K562 (cell line): ENCODE data around the gene C1QTNF9B. TPM values are rescaled to one million over a fixed set of nuclear protein-coding genes. Genes with fewer than 3 reads are reported as not detected.

ENCODE experiments used
- ATAC-seq: fragments of 200-7000 bp; cut with Tn5 transposase; 3 replicates; pipeline ENCODE4 v1.9.1; 2020; ENCODE audit warnings: moderate library complexity
- BruUV-seq: library from RNA; stranded (reverse); fragments of 400-500 nt; replicated peaks from 2 replicates; lab custom pipeline; 2021; lab: Mats Ljungman, UMichigan
- CTCF ChIA-PET: fragments of 300-600 bp; formaldehyde crosslinking; extraction: SDS; loops from one replicate; lab custom pipeline; 2021; ENCODE audit warnings: low intra/inter-chr PET ratio; lab: Yijun Ruan, JAX
- POLR2A ChIA-PET: fragments of 300-600, 350-650 bp; sonication (Branson Sonifier 250); formaldehyde crosslinking; extraction: SDS; loops from one replicate; lab custom pipeline; 2021; ENCODE audit warnings: antibody characterized with exemption, inconsistent platforms; lab: Yijun Ruan, JAX
- DNase-seq, 4 experiments: peaks; one replicate each; pipeline versions ENCODE4 v3.0.0 to v3.0.0-alpha.2; 2011 to 2018; ENCODE audit warnings: low spot score in 3 of 4, mixed read lengths in 3 of 4; ENCODE audit errors: extremely low read depth in 1 of 4
- FAIRE-seq: peaks from 2 replicates; lab custom pipeline; 2011; peaks lifted over from hg19 to GRCh38; lab: Jason Lieb, UNC
- H2AFZ ChIP-seq: 2 replicates; pipeline ENCODE4 v1.6.0; 2011; ENCODE audit warnings: low read depth, low read length, control low read depth, inconsistent platforms
- H3K27ac ChIP-seq: fragments of 200-600 bp; 3 replicates; pipeline ENCODE4 v1.8.0; 2011; ENCODE audit warnings: low read depth, mild to moderate bottlenecking, control low read depth, inconsistent platforms, low read length, moderate library complexity, mixed read lengths; ENCODE audit errors: extremely low read depth
- H3K27me3 ChIP-seq, 2 experiments: fragments of 300-600 bp in 1 of 2; 2 replicates in 1 of 2; 3 replicates in 1 of 2; pipeline versions ENCODE4 v1.6.0 to v1.8.0; 2011; ENCODE audit warnings: inconsistent platforms in 2 of 2, low read length in 2 of 2, mild to moderate bottlenecking in 1 of 2, mixed read lengths in 1 of 2, moderate library complexity in 1 of 2; ENCODE audit not compliant: control insufficient read depth in 2 of 2, insufficient read depth in 2 of 2
- H3K36me3 ChIP-seq: fragments of 300-600 bp; 3 replicates; pipeline ENCODE4 v1.8.0; 2011; ENCODE audit warnings: mild to moderate bottlenecking, low read length, inconsistent platforms; ENCODE audit not compliant: control insufficient read depth, insufficient read depth
- H3K4me1 ChIP-seq, 2 experiments: fragments of 200-600 bp in 1 of 2; replicated peaks in 1 of 2; 2 replicates in 1 of 2; 3 replicates in 1 of 2; pipeline versions ENCODE4 v1.5.1 to v1.8.0; 2011; ENCODE audit warnings: inconsistent platforms in 2 of 2, low read length in 2 of 2, mild to moderate bottlenecking in 1 of 2, mixed read lengths in 1 of 2, moderate library complexity in 1 of 2; ENCODE audit not compliant: control insufficient read depth in 2 of 2, insufficient read depth in 2 of 2
- H3K4me2 ChIP-seq: 2 replicates; pipeline ENCODE4 v1.6.1; 2011; ENCODE audit warnings: low read length, control low read depth, inconsistent platforms, mixed read lengths; ENCODE audit not compliant: insufficient read depth
- H3K4me3 ChIP-seq: fragments of 200-600 bp; sonication (generic), shearing (Covaris generic); 2 replicates; pipeline ENCODE4 v1.5.1; 2016; ENCODE audit warnings: control low read depth, inconsistent platforms
- H3K79me2 ChIP-seq: fragments of 200-600 bp; 3 replicates; pipeline ENCODE4 v1.8.0; 2011; ENCODE audit warnings: low read length, inconsistent platforms; ENCODE audit not compliant: control insufficient read depth, insufficient read depth
- H3K9ac ChIP-seq, 2 experiments: 2 replicates each; pipeline versions ENCODE4 v1.6.0 to v1.6.1; 2011; ENCODE audit warnings: low read depth in 2 of 2, low read length in 2 of 2, control low read depth in 1 of 2, inconsistent platforms in 1 of 2, mild to moderate bottlenecking in 1 of 2, mixed read lengths in 1 of 2; ENCODE audit not compliant: insufficient read depth in 1 of 2
- H3K9me1 ChIP-seq: one replicate; pipeline ENCODE4 v1.6.0; 2011; ENCODE audit warnings: inconsistent platforms, mild to moderate bottlenecking, low read length, moderate library complexity; ENCODE audit not compliant: control insufficient read depth, insufficient read depth
- H3K9me3 ChIP-seq: replicated peaks from 2 replicates; pipeline ENCODE4 v1.5.1; 2011; ENCODE audit warnings: low read depth, low read length, inconsistent platforms; ENCODE audit not compliant: control insufficient read depth, insufficient read depth
- H4K20me1 ChIP-seq: replicated peaks from 2 replicates; pipeline ENCODE4 v1.6.1; 2011; ENCODE audit warnings: low read length, inconsistent platforms, mixed read lengths; ENCODE audit not compliant: control insufficient read depth, insufficient read depth
- ETS1 ChIP-seq: conservative IDR thresholded peaks from 2 replicates; pipeline ENCODE4 v1.6.1; 2011; ENCODE audit warnings: low read depth, mild to moderate bottlenecking, low read length; ENCODE audit not compliant: control insufficient read depth
- ETS2 ChIP-seq: IDR thresholded peaks from 2 replicates; pipeline ENCODE4 v1.6.1; 2016; ENCODE audit warnings: borderline replicate concordance, missing genetic modification characterization, mild to moderate bottlenecking, moderate library complexity, missing compliant biosample characterization; ENCODE audit not compliant: poor library complexity, severe bottlenecking
- FUS ChIP-seq: fragments of 200-400 bp; formaldehyde crosslinking; optimal IDR thresholded peaks from 2 replicates; pipeline ENCODE3; 2017; ENCODE audit warnings: low read depth, low read length
- GMEB1 ChIP-seq: fragments of 250-450 bp; sonication (Bioruptor Pico); IDR thresholded peaks from 2 replicates; pipeline ENCODE4 v1.4.0; 2020; ENCODE audit warnings: mild to moderate bottlenecking
- SP2 ChIP-seq: IDR thresholded peaks from 2 replicates; pipeline ENCODE4 v1.6.1; 2011; ENCODE audit warnings: mild to moderate bottlenecking, low read depth, low read length, moderate library complexity; ENCODE audit not compliant: poor library complexity, severe bottlenecking; ENCODE audit errors: extremely low read depth
- TOE1 ChIP-seq, 2 experiments: fragments of 450-650 bp in 1 of 2; sonication (generic) in 1 of 2; formaldehyde crosslinking in 1 of 2; IDR thresholded peaks; 2 replicates each; pipeline versions ENCODE4 v1.7.1 to v1.8.0; 2016 to 2022; ENCODE audit warnings: borderline replicate concordance in 2 of 2, mild to moderate bottlenecking in 2 of 2, antibody characterized with exemption in 1 of 2, inconsistent platforms in 1 of 2, low read depth in 1 of 2, missing genetic modification reagents in 1 of 2, moderate library complexity in 1 of 2
- TRIM25 ChIP-seq: fragments of 450-650 bp; IDR thresholded peaks from 2 replicates; pipeline ENCODE4 v1.7.0; 2016; ENCODE audit warnings: borderline replicate concordance
- XRCC4 ChIP-seq: IDR thresholded peaks from one replicate; pipeline ENCODE4 v1.6.1; 2011; ENCODE audit not compliant: insufficient read depth, insufficient read length; ENCODE audit errors: extremely low read depth
- ZNF354B ChIP-seq: fragments of 250-450 bp; sonication (Bioruptor Pico); IDR thresholded peaks from 2 replicates; pipeline ENCODE4 v1.4.0; 2020
- ZNF583 ChIP-seq: fragments of 250-450 bp; sonication (Bioruptor Pico); IDR thresholded peaks from 2 replicates; pipeline ENCODE4 v1.4.0; 2020
- WGBS: fragments of 100-300 bp; shearing (Covaris generic); methylation state at CpG from one replicate; pipeline ENCODE4 v1.1.6; 2016; ENCODE audit warnings: low coverage, mixed read lengths; ENCODE audit not compliant: insufficient coverage; ENCODE audit errors: missing lambda C conversion rate; 5-methylcytosine and 5-hydroxymethylcytosine counted together
- in situ Hi-C: fragments of 300-500 bp; cut with MboI; formaldehyde crosslinking; loops from 4 replicates; pipeline ENCODE4 v1.15.0; 2018; ENCODE audit warnings: inconsistent platforms, mixed read lengths
- intact Hi-C: fragments of 100-400 bp; cut with micrococcal nuclease; formaldehyde crosslinking; loops from 2 replicates; pipeline ENCODE4 v1.14.2; 2022
- polyA plus RNA-seq, 8 experiments: library from polyadenylated mRNA; depleted of rRNA in 4 of 8; stranded (reverse) in 5 of 8; unstranded in 3 of 8; fragments of >200 nt; fragmentation: Nextera tagmentation in 2 of 8; fragmentation: Illumina TruSeq in 1 of 8; extraction: Ambion mirVana in 2 of 8; extraction: Trizol in 1 of 8; gene quantifications; 2 replicates each; pipeline versions ENCODE4 v1.2.1 to v1.2.3, GENCODE V29; 2011 to 2014; ENCODE audit warnings: inconsistent platforms in 1 of 8, missing spikeins in 1 of 8
- total RNA-seq, 7 experiments: library from RNA; depleted of rRNA in 6 of 7; stranded (reverse); fragments of >200 nt in 6 of 7; fragmentation: Illumina TruSeq in 2 of 7; extraction: Trizol in 2 of 7; gene quantifications; 2 replicates each; pipeline versions ENCODE4 v1.2.1 to v1.2.3, GENCODE V29; 2011 to 2021; ENCODE audit warnings: low replicate concordance in 1 of 7

The C1QTNF9B gene
- total and polyA plus RNA-seq, 9 of the 15 experiments (the other 6 are each of a cell fraction or from before 2014, with no cell fraction given) = 0.14 to 0.94 (median 0.35) TPM; not detected in 3

GRCh38 chr13:23848646-23849141, 48.6 kb downstream of the C1QTNF9B start:
- Histone ChIP-seq H3K9ac (no peak overlapping the region; a peak in 1 of 4 replicates), H3K36me3 (no peaks in the 10 kb centered on the region), H2AFZ (no peak overlapping the region), H4K20me1 (no peaks in the 10 kb centered on the region), H3K4me3 (no peak overlapping the region), H3K9me1 (no peaks in the 10 kb centered on the region), H3K27me3 (no peaks in the 10 kb centered on the region), H3K9me3 (no peaks in the 10 kb centered on the region), H3K79me2 (no peaks in the 10 kb centered on the region), H3K4me1 (peaks cover 0 to 13% of the 10 kb centered on the region in 2 experiments; a peak in 2 of 5 replicates), H3K27ac (no peak overlapping the region), H3K4me2 (no peak overlapping the region)
- no TSS peak for BruUV-seq
- intact Hi-C loops = no loop called here
- no peak for ATAC-seq
- in situ Hi-C loops = no loop called here
- ChIA-PET CTCF (no interaction called here), POLR2A (interaction anchor here (0.9 to 1.1 kb wide), 2 partner anchors 9 to 40 kb away, joined by 3 to 4 read pairs; partner anchors contain the start of gene MIPEP)
- FAIRE-seq = no peak
- DNase-seq = no peak
- TF ChIP-seq ZNF583 (CRISPR knock-in tag) (no peak), FUS (no peak), ZNF354B (CRISPR knock-in tag) (no peak), ETS2 (tag) (no peak), TRIM25 (no peak), GMEB1 (CRISPR knock-in tag) (no peak), SP2 (no peak), XRCC4 (no peak), ETS1 (no peak), TOE1 (IDR thresholded peaks at IDR 0.05; ENCODE audit: borderline replicate concordance) (no peak), TOE1 (CRISPR knock-in tag; IDR thresholded peaks at IDR 0.05; ENCODE audit: borderline replicate concordance, low read depth) (no peak)
- 71% methylated on average over 7 of the region's 8 CpGs for WGBS
